Measurements from ENCODE around the gene AK1. TPM values are rescaled to one million over a fixed set of nuclear protein-coding genes. Genes with fewer than 3 reads are reported as not detected.

AK1 gene
- total RNA-seq, 6 experiments from 2014 or later: 109 to 130 (median 124) TPM

DNA sequence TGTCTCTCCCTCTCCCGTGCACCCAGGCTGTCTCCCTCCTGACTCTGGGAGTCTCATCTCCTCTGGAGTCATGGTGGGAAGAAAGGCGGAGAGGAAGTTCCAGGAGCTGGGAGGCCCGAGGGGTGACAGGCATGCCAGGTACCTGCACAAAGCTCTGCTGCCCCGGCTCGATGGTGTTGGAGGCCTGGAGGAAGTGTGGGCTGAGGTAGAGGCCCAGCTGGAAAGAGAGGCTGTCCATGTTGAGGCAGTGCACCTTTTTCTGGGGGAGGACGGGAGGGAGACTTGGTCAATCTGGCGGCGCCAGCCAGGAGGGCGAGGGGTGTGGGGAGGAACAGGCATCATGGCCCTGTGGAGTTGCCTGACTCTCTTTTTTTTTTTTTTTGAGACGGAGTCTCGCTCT lies 58.9 kb downstream of the AK1 start:
- Mint-ChIP-seq H3K27me3 (ENCODE audit: insufficient read depth) (peaks cover 15% of the 10 kb centered on the region), H3K4me3 (no peak overlapping the region), H3K4me1 (ENCODE audit: low read depth) (no peaks in the 10 kb centered on the region; the same call in 1 of the 2 replicates), H3K36me3 (ENCODE audit: low read depth) (peaks cover 21% of the 10 kb centered on the region), H3K27ac (0 out of 2 replicates have a peak overlapping the region, but pooled peaks have one; percentile 24), H3K9me3 (no peaks in the 10 kb centered on the region)
- DNase-seq: no peak
- no peak for TF ChIP-seq CTCF (IDR thresholded peaks at IDR 0.05)

DNA sequence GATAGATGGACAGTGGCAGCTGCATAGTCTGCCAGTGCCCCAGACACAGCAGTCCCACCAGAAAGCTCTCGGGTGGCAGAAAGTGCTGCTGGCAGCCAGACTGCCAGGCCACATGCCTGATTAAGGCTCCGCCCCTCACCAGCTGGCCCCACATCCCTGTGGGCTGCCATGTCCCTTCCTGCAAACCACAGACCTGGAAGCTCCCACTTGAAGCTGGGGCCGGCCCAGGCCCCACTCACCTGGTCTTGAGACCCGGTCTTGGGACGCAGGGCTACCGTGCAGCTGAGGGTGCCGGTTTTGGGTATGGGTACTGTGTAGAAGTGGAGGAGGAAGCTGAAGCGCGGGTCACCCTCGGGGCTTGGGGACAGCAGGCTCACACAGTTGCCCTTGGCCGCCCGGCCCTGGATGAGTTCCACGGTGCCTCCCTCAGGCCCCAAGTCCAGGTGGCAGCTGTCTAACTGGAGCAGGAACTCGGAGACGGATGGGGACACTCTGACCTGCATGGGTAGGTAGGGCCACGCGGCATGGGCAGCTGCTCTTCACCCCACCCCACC lies 59.5 kb downstream of the AK1 start:
- Mint-ChIP-seq H3K36me3 (ENCODE audit: low read depth) (peaks cover 21% of the 10 kb centered on the region), H3K9me3 (no peaks in the 10 kb centered on the region), H3K4me1 (ENCODE audit: low read depth) (no peaks in the 10 kb centered on the region; the same call in 1 of the 2 replicates), H3K27ac (peak overlapping the region; percentile 69; the same call in 1 of the 2 replicates), H3K27me3 (ENCODE audit: insufficient read depth) (peaks cover 19% of the 10 kb centered on the region), H3K4me3 (no peak overlapping the region)
- no peak for TF ChIP-seq CTCF (IDR thresholded peaks at IDR 0.05)
- no peak for DNase-seq

DNA sequence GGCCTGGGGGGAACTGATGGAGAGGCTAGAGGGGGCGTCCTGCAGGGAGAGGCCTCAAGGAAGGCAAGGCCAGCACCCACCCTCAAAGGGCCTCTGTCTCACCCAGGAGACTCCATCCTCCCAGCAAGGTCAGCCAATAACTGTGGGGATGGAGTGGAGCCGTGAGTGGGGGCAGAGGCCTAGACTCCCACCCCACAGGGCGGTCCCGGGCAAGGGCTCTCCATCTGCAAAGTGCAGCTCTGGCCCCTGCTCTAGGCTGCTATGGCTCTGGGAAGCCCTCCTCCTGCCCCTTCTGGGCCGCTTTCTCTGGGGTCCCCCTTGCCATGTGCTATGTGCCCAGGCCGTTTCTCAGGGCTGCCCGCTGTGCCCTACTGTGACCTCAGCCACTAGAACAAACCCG lies 60.7 kb downstream of the AK1 start:
- peaks cover 22% of the 10 kb centered on the region for H3K27me3 Mint-ChIP-seq (ENCODE audit: insufficient read depth)
- no peak overlapping the region for H3K4me3 Mint-ChIP-seq
- no peaks in the 10 kb centered on the region; the same call in 1 of the 2 replicates for H3K4me1 Mint-ChIP-seq (ENCODE audit: low read depth)
- peak overlapping the region; percentile 69; the same call in 1 of the 2 replicates for H3K27ac Mint-ChIP-seq
- H3K9me3 Mint-ChIP-seq: no peaks in the 10 kb centered on the region
- TF ChIP-seq CTCF (IDR thresholded peaks at IDR 0.05): no peak
- DNase-seq: no peak
- H3K36me3 Mint-ChIP-seq (ENCODE audit: low read depth): peaks cover 17% of the 10 kb centered on the region

Small RNA genes lying within 50 kb of the gene (microRNA-seq; reads per million reads assigned to microRNA genes)
- gene MIR4672: not detected

Other genes starting within 250 kb of the AK1 start
- gene CFAP157, start 170.7 kb downstream of the AK1 start, total RNA-seq (2021; fragmentation: NEBNext Ultra II Directional; extraction: Animal tissue kit (Norgen Biotek cat#: 25700)): under 1 TPM in 2 of 6 experiments, not detected in 4; 0.07 to 0.08 TPM
- gene PTRH1, start 162.0 kb downstream of the AK1 start, total RNA-seq (2021; fragmentation: NEBNext Ultra II Directional; extraction: Animal tissue kit (Norgen Biotek cat#: 25700)): 10 to 100 TPM; 21.0 to 22.1 (median 21.5) TPM
- gene TTC16, start 161.6 kb downstream of the AK1 start, total RNA-seq (2021; fragmentation: NEBNext Ultra II Directional; extraction: Animal tissue kit (Norgen Biotek cat#: 25700)): not detected
- 1 to 10 TPM; 6.6 to 8.3 (median 8.1) TPM for gene TOR2A, start 142.4 kb downstream of the AK1 start, total RNA-seq (2021; fragmentation: NEBNext Ultra II Directional; extraction: Animal tissue kit (Norgen Biotek cat#: 25700))
- gene SH2D3C, start 99.0 kb downstream of the AK1 start, total RNA-seq (2021; fragmentation: NEBNext Ultra II Directional; extraction: Animal tissue kit (Norgen Biotek cat#: 25700)): not detected
- gene CDK9, start 91.6 kb downstream of the AK1 start, total RNA-seq (2021; fragmentation: NEBNext Ultra II Directional; extraction: Animal tissue kit (Norgen Biotek cat#: 25700)): 10 to 100 TPM; 52.0 to 61.3 (median 56.2) TPM
- gene FPGS, start 74.8 kb downstream of the AK1 start, total RNA-seq (2021; fragmentation: NEBNext Ultra II Directional; extraction: Animal tissue kit (Norgen Biotek cat#: 25700)): 10 to 100 TPM; 51.9 to 69.2 (median 62.7) TPM
- gene ENG, start 23.0 kb downstream of the AK1 start, total RNA-seq (2021; fragmentation: NEBNext Ultra II Directional; extraction: Animal tissue kit (Norgen Biotek cat#: 25700)): 100 to 1,000 TPM; 205 to 249 (median 227) TPM
- 10 to 100 TPM; 29.3 to 40.6 (median 34.2) TPM for gene ST6GALNAC6, start 21.9 kb upstream of the AK1 start, total RNA-seq (2021; fragmentation: NEBNext Ultra II Directional; extraction: Animal tissue kit (Norgen Biotek cat#: 25700))
- 10 to 100 TPM; 22.9 to 33.4 (median 27.7) TPM for gene ST6GALNAC4, start 39.4 kb upstream of the AK1 start, total RNA-seq (2021; fragmentation: NEBNext Ultra II Directional; extraction: Animal tissue kit (Norgen Biotek cat#: 25700))
- 1 to 10 TPM; 1.7 to 3.1 (median 2.1) TPM for gene PIP5KL1, start 53.1 kb upstream of the AK1 start, total RNA-seq (2021; fragmentation: NEBNext Ultra II Directional; extraction: Animal tissue kit (Norgen Biotek cat#: 25700))
- gene DPM2, start 60.2 kb upstream of the AK1 start, total RNA-seq (2021; fragmentation: NEBNext Ultra II Directional; extraction: Animal tissue kit (Norgen Biotek cat#: 25700)): 10 to 100 TPM; 42.5 to 49.6 (median 47.1) TPM
- gene EEIG1, start 103.3 kb upstream of the AK1 start, total RNA-seq (2021; fragmentation: NEBNext Ultra II Directional; extraction: Animal tissue kit (Norgen Biotek cat#: 25700)): 10 to 100 TPM; 26.7 to 35.4 (median 29.3) TPM
- 10 to 100 TPM in 3 of 6 experiments, 1 to 10 TPM in 3; 8.7 to 11.5 (median 9.8) TPM for gene NAIF1, start 189.6 kb upstream of the AK1 start, total RNA-seq (2021; fragmentation: NEBNext Ultra II Directional; extraction: Animal tissue kit (Norgen Biotek cat#: 25700))
- 10 to 100 TPM; 16.5 to 20.7 (median 18.4) TPM for gene SLC25A25, start 190.6 kb upstream of the AK1 start, total RNA-seq (2021; fragmentation: NEBNext Ultra II Directional; extraction: Animal tissue kit (Norgen Biotek cat#: 25700))